Measurements from ENCODE around the gene DVL3. TPM values are rescaled to one million over a fixed set of nuclear protein-coding genes. Genes with fewer than 3 reads are reported as not detected.

The DVL3 gene
- total RNA-seq, 1 experiment from 2014 or later, result 60.7 TPM

GRCh38 chr3:184110316-184110725 lies 44.9 kb upstream of the DVL3 start:
- H3K79me2 ChIP-seq (ENCODE audit: insufficient read depth, low read length), result no peaks in the 10 kb centered on the region
- peak; percentile 88 for ATAC-seq
- no peaks in the 10 kb centered on the region for H4K20me1 ChIP-seq (ENCODE audit: insufficient read depth)
- ChIA-PET RAD21 (ENCODE audit: low non-redundant PET in 1 of 2, low total read pairs in 2 of 2, uncharacterized antibody in 2 of 2, unreplicated experiment in 2 of 2) (no interaction called here), POLR2A (no interaction called here), CTCF (interaction anchor here (1.1 kb wide), 1 partner anchor 70 kb away, joined by 3 read pairs; no protein-coding TSS in a partner anchor)
- intact Hi-C loops (cut with micrococcal nuclease), result no loop called here
- H3K9me3 ChIP-seq (ENCODE audit: control insufficient read depth in 1 of 2, insufficient read depth in 1 of 2, low read depth in 1 of 2, low read length in 2 of 2), result no peaks in the 10 kb centered on the region
- H3K4me2 ChIP-seq (ENCODE audit: low read length), result peak overlapping the region; percentile 85
- peak; percentile 51 for DNase-seq (ENCODE audit: low read depth, low spot score)
- H3K4me1 ChIP-seq (ENCODE audit: control insufficient read depth in 1 of 2, insufficient read depth in 2 of 2, low read length in 2 of 2), result peaks cover 0 to 8% of the 10 kb centered on the region in 2 experiments; a peak in 2 of 4 replicates
- H3K27me3 ChIP-seq (ENCODE audit: insufficient read depth, low read length), result no peaks in the 10 kb centered on the region
- H3K36me3 ChIP-seq (ENCODE audit: control insufficient read depth in 1 of 2, insufficient read depth in 2 of 2, low read length in 2 of 2), result no peaks in the 10 kb centered on the region
- no peak overlapping the region for H3K27ac ChIP-seq (ENCODE audit: low read depth, low read length)
- H3K9ac ChIP-seq (ENCODE audit: low read length), result peak overlapping the region; percentile 33; the same call in 1 of the 2 replicates
- H2AFZ ChIP-seq (ENCODE audit: low read depth, low read length, poor library complexity, severe bottlenecking), result peak overlapping the region; percentile 99
- no peaks in the 10 kb centered on the region for H3K9me2 ChIP-seq (ENCODE audit: insufficient read depth)
- peak overlapping the region; percentile 29 to 55 for H3K4me3 ChIP-seq (replicated peaks in 1 of 2; ENCODE audit: low read depth in 1 of 2, low read length in 2 of 2)
- no TSS peak for BruUV-seq (replicated peaks)
- TF ChIP-seq FOSL1 (IDR thresholded peaks at IDR 0.05; ENCODE audit: low read depth), result peak; percentile 95
- no peak for TF ChIP-seq SRF (IDR thresholded peaks at IDR 0.05; ENCODE audit: low read depth)
- TF ChIP-seq CBX3 (IDR thresholded peaks at IDR 0.05; ENCODE audit: low read depth), result no peak
- no peak for TF ChIP-seq CTCF (IDR thresholded peaks at IDR 0.05 in 2 of 3, conservative IDR thresholded peaks at IDR 0.05 in 1 of 3; ENCODE audit: borderline replicate concordance in 1 of 3, insufficient read depth in 1 of 3, low read depth in 2 of 3, low read length in 2 of 3)
- TF ChIP-seq ZFX (IDR thresholded peaks at IDR 0.05), result no peak
- no peak for TF ChIP-seq CEBPB (IDR thresholded peaks at IDR 0.05; ENCODE audit: low read depth)
- TF ChIP-seq ELF1 (IDR thresholded peaks at IDR 0.05; ENCODE audit: borderline replicate concordance, low read depth), result no peak
- peak; percentile 52 for TF ChIP-seq SP1 (IDR thresholded peaks at IDR 0.05; ENCODE audit: low read depth)
- TF ChIP-seq YY1 (IDR thresholded peaks at IDR 0.05; ENCODE audit: extremely low read depth, insufficient replicate concordance, low read depth, low read length), result no peak
- TF ChIP-seq ZNF274 (IDR thresholded peaks at IDR 0.05; ENCODE audit: low read depth, low read length), result no peak
- TF ChIP-seq SIN3A (IDR thresholded peaks at IDR 0.05; ENCODE audit: low read depth), result no peak
- TF ChIP-seq POLR2AphosphoS5 (IDR thresholded peaks at IDR 0.05; ENCODE audit: low read depth, low read length), result 0 out of 2 replicates have a peak, but pooled peaks have one; percentile 20
- no peak for TF ChIP-seq RAD21 (IDR thresholded peaks at IDR 0.05; ENCODE audit: low read depth)
- TF ChIP-seq ATF3 (IDR thresholded peaks at IDR 0.05), result no peak
- TF ChIP-seq MAX (IDR thresholded peaks at IDR 0.05), result no peak
- TF ChIP-seq POLR2A (IDR thresholded peaks at IDR 0.05; ENCODE audit: borderline replicate concordance, extremely low read depth, insufficient read depth, insufficient read length), result no peak
- peak; percentile 91 for TF ChIP-seq JUND (IDR thresholded peaks at IDR 0.05)
- TF ChIP-seq ZBTB33 (IDR thresholded peaks at IDR 0.05; ENCODE audit: extremely low read depth, insufficient replicate concordance, low read length), result no peak
- TF ChIP-seq REST (IDR thresholded peaks at IDR 0.05; ENCODE audit: low read depth), result no peak
- TF ChIP-seq EZH2 (IDR thresholded peaks at IDR 0.05), result no peak
- no peak for TF ChIP-seq EZH2phosphoT487 (IDR thresholded peaks at IDR 0.05; ENCODE audit: borderline replicate concordance)
- TF ChIP-seq TCF7L2 (IDR thresholded peaks at IDR 0.05; ENCODE audit: borderline replicate concordance, extremely low read depth, insufficient read depth, insufficient read length), result no peak
